ENCODE measurements around the gene BBS4.
A peak's percentile ranks its signal among the peaks of the same experiment; 100 is the strongest.
"Not testable (repeated sequence)": the region's sequence is repeated elsewhere in the genome, so short reads cannot be mapped to it uniquely, and the experiment has no call there.

BBS4 gene, protein sequence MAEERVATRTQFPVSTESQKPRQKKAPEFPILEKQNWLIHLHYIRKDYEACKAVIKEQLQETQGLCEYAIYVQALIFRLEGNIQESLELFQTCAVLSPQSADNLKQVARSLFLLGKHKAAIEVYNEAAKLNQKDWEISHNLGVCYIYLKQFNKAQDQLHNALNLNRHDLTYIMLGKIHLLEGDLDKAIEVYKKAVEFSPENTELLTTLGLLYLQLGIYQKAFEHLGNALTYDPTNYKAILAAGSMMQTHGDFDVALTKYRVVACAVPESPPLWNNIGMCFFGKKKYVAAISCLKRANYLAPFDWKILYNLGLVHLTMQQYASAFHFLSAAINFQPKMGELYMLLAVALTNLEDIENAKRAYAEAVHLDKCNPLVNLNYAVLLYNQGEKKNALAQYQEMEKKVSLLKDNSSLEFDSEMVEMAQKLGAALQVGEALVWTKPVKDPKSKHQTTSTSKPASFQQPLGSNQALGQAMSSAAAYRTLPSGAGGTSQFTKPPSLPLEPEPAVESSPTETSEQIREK

DNA sequence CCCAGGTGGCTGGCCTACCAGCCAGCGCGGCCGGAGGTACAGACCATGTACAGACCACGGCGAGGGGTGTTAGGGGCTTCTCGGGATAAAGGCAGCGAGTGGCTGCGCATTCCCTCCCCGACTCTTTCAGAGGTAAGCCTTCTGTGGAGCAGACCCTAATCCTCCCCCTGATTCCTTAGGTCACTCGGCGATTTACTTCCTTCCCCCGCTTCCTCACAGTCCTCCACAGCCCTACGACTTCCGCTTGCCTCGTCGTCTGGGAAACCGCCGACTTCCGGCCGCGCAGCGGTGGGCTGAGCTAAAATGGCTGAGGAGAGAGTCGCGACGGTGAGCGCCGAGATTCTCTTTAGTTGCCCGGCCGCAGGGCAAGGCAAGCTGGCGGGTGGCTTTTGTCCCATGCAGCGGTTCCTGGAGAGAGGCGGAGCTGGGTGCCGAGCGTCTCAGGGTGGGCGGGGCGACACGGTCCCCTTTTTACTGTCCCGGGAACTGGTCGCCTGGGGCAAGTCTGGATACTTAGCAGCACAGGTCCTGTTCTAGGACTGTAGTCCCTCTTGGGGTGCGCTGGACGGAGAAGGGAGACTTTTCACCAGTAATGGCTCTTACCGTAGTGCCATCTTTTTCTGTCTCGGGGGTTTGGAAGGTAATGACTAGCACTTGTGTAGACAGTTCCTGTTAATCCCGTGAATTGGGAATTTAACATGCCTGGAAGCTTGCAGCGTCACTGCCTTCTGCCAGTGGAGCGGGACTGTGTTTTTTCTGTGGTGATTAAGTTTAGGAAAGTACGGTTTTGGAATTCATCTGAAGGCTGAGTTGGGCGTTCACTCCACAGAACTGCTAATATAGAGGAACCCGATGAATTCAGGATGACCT, at the start of gene BBS4, which contains the start of gene HIGD2B:
BBS4 (plus strand) TSS at position 283 of the 870 bp plus-strand sequence; CDS start at position 304, 21 bp downstream.
HIGD2B (minus strand) TSS at position 258 of the 870 bp plus-strand sequence. CDS start 9,808 bp downstream, outside the sequence.
- DNase-seq = peak; percentile 95

DNA sequence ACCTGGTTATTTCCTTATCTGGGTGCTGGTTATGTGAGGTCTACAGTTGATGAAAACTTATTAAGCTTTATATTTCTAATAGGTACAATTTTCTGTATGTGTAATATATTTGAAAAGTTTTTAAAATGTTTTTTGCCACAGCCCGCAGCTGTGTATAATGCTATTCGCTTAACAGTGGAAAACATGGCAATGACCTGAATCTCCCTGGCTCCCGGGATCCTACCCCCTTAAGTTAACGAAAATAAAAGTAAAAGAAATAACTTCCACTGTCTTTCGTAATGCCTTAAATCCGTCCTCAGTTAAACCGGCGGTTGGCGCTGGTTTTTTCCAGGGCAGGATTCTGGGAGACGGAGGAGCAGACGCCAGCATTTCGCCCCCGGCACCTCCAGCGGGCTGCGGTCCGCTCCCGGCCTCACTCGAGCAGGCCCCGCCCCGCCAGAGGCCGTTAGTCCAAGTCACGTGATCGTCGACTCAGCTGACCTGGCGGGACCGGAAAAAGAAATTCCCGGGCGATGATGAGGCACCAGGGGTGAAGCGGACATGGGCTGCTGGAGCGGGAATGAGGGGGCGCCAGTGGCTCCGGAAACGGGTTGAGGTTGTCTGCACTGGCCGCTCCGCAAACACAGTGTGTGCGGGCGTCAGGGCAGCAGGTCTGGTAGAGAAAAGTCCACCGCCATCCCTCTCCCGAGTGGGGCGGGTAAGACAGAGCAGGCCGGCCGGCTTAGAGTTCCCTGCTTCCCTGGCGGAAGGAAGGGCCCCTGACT, 49.3 kb upstream of the BBS4 start:
- peak; percentile 86 for DNase-seq

GRCh38 chr15:72639759-72640483, 46.1 kb upstream of the BBS4 start:
- not testable (repeated sequence) for DNase-seq

DNA sequence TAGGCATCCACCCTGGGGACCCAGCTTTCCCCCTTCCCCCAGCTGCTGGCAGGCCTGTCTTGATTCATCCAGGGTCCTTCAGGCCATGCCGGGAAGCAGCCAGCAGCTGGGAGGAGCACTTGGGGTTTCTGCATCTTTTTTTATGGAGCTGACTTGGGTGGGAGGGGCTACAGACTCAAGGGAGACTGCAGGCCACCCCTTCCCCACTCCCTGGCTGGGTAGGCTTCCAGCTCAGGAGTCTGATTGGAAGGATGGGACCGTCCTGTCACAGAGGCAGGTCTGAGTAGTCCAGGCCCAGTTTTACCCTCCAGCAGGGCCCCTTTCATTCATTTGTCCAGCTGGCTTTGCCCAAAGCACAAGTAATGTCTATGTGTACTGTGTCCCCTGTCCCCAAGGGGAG, 43.7 kb upstream of the BBS4 start:
- DNase-seq = not testable (repeated sequence)

DNA sequence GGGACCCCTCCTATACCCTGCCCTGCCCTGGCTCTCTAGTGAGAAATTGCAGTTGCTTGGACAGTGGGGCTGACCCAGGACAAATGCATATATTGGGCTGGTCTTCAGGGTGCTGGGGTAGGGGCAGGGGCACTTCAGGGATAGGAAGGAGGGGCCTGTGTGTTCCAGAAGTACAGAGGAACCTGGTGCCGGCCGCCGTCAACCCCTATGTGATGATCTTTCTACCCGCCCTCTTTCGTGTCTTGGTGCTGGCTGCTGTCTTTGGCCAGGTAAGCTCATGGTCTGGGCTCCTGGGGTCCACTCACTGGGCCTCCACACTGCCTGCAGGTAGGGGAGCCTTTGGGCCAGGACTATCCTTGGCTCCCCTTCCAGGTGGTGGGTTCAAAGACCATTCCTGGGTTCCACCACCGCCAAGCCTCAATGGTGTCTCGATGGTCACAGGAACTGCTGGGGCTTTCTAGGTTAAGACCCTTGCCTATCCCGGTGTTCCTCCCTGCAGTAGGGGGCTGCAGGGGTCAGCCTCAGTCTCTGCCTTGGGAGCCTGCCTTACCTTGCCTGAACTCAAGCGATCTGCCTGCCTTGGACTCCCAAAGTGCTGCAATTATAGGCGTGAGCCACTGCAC, 37.3 kb upstream of the BBS4 start:
- DNase-seq = peak; percentile 33

DNA sequence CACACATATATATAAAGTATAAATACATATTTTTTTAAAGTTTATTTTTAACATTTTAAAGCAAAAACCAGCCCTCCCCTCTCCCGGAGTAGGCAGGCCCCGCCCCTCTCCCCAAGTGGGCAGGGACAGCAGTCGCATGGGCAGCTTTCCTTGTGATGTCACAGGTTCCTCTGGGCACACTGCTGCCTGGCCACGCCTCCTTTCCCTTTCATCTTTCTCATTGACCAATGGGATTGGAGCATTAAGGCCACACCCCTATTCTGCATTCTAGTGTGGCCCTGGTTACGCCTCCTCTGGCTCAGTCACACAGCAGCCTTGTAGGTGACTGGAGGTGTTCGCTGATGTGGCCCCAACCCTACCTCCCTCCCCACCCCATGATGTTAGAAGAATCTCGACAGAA, 31.6 kb upstream of the BBS4 start, which contains the start of gene GOLGA6B:
GOLGA6B (plus strand) TSS at position 301 of the 400 bp plus-strand sequence; CDS start at position 342, 41 bp downstream.
- not testable (repeated sequence) for DNase-seq

DNA sequence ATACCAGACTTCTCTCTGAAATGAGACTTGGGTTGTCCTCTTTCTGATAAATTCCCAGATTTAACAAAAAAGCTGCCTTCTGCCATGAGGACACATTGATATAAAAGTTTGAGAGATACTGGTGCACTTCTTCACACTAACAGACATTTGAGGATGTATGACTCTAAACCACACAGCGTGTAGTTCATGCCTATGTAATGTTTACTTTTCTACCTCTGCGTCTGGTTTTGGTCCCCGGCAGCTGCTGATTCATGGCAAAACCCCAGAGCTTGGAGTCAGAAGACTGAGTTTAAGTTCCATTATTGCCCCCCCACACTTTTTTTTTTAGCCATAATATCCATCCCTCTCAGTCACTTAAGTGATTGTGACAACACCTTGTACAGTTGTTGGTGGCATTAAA, 30.0 kb upstream of the BBS4 start:
- not testable (repeated sequence) for DNase-seq

GRCh38 chr15:72661081-72661480, 24.9 kb upstream of the BBS4 start:
- not testable (repeated sequence) for DNase-seq

GRCh38 chr15:72663931-72664330, 22.1 kb upstream of the BBS4 start:
- DNase-seq = not testable (repeated sequence)

- not testable (repeated sequence) for DNase-seq
These were observed 20.3 kb upstream of the BBS4 start for GRCh38 chr15:72665706-72666105.

GRCh38 chr15:72669803-72670202, 16.2 kb upstream of the BBS4 start:
- not testable (repeated sequence) for DNase-seq

GRCh38 chr15:72670656-72671352, 15.2 kb upstream of the BBS4 start:
- peak; percentile 89 for DNase-seq

GRCh38 chr15:72671525-72671924, 14.5 kb upstream of the BBS4 start:
- no peak for DNase-seq

- DNase-seq = no peak
These were observed 9.2 kb upstream of the BBS4 start for GRCh38 chr15:72676838-72677237.

DNA sequence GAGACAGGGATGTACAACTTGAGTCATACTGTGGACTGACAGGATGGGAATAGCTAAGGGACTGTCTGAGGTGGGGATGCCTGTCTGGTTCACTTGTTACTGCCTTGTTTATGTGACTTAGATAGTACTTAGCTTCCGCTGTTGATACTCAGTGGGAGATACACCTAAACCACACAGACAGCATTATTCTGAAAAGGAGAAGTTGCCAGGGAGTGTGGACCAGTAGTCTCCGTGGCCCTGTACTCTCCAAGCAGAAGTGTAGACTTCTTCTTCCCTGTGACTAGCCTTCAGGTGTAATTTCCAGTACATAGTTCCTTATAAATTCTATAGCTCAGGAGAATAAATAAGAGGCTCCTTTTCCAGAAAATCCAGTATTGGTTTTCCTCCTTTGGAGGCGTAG, 5.1 kb upstream of the BBS4 start:
- DNase-seq = no peak

- DNase-seq = no peak
These were observed 3.2 kb upstream of the BBS4 start for GRCh38 chr15:72682772-72683171.

DNA sequence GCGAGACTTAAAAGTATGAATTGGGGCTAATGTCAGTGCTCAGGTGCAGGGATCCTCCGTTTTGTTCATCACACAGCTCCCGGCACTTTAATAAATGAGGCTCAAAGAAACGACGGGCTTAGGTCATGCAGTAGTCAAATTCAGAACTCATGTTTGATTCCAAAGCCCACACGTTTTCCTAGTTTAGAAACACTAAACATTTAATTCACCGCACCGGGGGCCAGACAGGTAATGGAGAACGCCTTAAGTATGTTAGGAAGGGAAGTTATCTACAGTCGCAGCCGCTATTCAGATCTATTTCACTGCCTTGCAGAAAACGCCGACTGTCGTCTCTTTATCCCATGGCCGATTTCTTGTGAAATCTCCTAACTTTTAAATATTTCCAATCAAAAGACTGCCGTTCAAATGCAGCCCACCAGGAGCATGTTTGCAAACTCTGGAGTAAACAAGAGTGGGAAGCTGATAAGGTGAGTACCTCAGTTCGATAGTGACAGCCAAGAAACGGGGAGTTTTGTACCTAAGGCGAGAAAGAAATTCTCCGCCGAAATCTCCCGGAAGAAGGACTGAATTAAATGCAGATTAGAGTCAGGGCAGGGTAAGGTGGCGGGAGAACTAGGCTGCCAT, 594 bp upstream of the BBS4 start:
- DNase-seq = no peak

DNA sequence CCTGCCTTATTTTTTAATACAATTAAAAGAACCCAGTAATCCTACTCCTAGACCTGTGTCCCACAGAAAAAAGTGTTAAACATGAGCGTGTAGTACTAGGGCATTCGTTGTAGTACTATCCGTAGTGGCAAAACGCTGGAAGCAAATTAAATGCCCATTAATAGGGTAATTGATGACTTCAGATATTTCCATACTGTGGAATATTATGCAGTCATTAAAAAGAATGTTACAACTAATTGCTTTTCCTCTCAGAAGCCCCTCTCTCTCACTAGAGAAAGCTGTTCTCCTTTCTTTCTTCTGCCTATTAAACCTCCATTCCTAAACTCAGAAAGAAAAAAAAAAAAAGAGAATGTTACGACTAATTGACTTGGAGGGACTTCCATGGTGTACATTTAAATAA, 2.7 kb downstream of the BBS4 start:
- no peak for DNase-seq

GRCh38 chr15:72690938-72691337, 4.9 kb downstream of the BBS4 start:
- no peak for DNase-seq

GRCh38 chr15:72698938-72699337, 12.9 kb downstream of the BBS4 start:
- DNase-seq = no peak
